Activated gamma-delta T cell treated with anti-CD3 and anti-CD28 coated beads, Interleukin-2, amount 50 U/mL, for 16 hours (primary cell): ENCODE data around the gene NOSIP.

ENCODE experiments used
- DNase-seq: peaks from one replicate; pipeline ENCODE4 v3.0.0-alpha.2; 2020; ENCODE audit warnings: low read depth

The NOSIP gene

DNA sequence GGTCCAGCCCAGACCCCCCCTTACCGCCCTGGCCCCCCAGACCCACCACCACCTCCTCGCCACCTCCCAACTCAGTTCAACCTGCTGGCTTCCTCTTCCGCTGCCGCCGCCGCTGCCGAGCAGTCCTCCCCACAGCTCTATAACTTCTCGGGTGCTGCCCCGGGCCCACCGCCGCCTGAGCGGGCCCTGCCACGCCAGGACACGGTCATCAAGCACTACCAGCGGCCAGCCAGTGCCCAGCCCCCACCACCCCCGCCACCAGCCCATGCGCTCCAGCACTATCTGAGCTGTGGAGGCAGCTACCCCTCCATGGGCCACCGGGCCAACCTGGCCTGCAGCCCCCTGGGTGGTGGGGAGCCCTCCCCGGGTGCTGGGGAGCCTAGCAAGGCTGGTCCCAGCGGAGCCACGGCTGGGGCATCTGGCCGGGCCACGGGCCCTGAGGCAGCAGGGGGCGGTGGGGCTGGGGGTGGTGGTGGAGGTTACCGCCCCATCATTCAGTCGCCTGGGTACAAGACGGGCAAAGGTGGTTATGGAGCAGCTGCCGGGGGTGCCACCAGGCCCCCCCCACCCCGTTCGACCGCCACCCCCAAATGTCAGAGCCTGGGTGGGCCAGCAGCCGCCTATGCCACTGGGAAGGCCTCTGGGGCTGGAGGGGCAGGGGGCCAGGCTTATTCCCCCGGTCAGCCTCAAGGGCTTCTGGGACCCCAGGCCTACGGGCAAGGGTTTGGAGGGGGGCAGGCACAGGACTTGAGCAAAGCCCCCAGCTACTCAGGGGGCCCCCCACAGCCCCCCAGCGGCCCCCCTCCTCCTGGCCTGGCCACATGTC lies 14.8 kb upstream of the NOSIP start:
- DNase-seq: no peak

GRCh38 chr19:49594157-49594992 lies 14.0 kb upstream of the NOSIP start:
- DNase-seq: no peak

DNA sequence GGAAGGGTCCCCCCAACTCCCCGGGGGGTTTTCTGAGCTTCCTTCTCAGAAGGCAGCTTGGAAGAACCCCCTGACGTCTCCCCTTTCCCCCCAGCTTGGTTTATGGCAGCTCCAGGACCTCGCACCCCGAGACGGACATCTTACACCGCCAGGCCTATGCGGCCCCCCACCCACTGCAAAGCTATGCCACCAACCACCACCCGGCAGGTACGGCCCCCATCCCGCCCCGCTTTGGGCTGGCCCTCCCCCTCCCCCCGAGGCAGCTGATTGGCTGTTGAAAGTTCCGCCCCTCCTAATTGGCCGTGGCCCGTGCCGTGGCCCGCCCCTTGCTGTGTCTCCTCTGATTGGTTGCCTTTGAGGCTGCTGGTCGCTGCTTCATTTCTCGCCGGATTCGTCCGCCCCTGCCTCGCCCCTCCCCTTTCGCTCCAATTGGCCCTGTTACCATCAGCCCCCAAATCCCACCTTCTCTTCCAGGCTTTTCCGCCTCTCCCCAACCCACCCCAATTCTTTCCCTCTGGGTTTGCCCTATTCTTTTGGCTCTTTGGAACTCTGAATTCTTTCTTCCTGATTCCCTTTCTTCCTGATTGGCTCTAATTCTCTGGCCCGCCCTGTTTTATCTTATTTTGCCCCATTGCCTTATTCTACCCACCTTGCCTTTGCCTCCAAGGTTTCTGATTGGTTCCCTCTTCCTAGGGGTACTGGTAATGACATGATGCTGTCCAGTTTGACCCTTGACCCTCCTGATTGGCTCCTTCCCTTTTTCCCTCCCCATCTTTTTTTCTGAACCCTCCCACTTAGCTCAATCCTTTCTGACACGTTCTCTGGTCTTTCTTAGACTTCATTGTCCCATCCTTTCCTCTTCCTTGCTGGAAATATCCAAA lies 13.1 kb upstream of the NOSIP start:
- peak; percentile 89 for DNase-seq

DNA sequence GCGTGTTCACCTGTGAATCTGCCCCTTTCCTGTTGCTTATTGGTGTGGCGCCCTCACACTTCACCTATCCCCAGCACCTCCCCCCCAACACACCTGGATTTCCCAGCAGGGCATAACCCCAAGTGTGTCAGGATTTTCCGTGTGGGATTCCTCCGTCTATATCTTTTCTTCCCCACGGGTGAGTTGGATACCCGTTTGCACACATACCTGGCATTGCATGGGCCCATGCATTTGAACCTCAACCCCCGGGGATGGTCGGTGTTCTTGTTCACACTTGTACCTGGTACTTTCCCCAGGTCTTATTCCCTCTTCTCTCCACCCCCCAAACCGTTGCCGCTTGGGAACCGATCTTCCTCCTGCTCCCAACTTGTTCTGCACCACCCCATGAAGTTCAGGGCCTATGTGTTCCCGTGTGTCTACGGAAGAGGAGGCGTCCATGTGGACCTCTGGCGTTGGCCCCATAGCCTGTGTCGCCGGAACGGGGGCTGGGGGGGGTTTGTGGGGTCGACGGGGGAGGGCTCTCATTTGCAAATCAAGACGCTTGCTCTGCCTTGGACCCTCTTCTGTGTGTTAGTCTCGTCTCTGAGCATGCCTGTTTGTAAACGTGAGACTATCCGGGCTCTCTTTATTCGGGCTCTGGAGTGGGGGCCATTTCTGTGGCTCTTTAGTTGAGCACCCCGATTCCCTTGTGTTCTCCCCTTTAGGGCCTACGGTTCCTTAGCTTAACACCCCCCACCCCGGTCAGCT lies 12.3 kb upstream of the NOSIP start:
- DNase-seq: no peak

DNA sequence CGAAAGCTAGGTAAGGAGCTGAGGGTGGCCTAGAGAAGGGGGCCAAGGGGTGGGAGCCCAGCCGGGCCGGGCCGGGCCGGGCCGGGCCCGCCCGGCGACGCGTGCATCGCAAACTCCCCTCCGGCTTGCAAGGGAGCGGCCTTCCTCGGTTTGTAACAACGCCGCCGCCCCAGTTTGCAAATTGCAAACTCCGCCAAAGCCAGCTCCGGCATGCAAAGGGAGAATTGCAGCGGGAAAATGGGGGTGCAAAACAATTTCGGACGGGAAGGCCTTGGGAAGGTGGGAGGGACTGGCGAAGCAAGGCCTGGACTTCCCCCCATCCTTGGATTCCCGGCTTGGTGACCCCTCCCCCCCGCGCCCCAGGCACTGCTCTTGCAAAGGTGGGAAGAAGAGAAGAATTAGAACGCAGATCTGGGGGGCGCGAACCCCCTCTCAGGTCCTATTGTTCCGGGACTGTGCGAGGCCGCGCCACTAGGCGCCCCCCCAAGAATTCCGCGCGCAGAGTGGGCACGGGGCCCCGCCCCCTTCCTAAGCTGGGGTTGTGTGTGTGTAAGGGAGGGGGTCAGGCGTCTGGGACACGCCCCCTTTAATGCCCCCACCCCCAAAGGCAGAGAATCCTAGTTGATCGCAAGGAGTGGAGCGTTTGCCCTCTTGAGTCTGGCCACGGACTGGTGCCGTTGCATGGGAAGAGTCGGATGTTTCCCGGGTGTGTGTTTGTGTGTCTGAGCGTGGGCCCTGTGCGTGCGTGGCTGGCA lies 11.6 kb upstream of the NOSIP start:
- DNase-seq: no peak

DNA sequence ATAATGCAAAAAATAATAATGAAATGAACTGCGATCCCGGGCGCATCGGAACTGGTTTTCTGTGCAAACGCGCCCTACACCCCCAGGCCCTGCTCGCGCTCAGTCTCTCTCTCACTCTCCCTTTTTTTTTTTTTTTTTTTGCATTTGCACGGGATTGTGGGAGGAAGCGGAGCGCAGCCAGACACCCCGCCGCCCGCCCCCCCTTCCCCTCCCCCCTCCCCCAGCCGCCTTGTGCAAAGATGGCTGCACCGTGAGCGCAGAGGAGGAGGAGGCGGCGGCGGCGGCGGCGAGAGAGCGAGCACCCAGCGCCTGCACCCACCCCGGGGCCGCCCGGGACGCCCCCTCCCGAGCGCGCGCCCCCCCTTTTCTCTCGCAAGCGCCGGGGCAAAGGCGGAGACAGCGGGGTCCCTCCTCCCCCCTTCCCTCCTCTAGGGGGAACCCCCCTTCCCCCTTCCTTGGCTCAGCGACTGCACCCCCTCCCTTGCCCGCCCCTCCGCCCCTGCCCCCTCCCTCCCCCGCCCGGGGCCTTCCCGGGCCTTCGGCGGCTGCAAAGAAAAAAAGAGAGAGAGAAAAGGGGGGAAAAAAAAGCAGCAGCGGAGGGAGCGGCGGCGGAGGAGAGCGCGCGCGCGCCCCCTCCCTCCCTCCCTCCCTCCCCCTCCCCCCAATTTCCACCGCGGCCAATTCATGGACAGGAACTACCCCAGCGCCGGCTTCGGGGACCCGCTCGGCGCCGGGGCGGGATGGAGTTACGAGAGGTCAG lies 10.8 kb upstream of the NOSIP start, which contains the start of gene PRR12:
Gene PRR12 (plus strand): TSS at position 212 of the 760 bp plus-strand sequence. CDS start 473 bp downstream, at position 685.
- peak; percentile 49 for DNase-seq

DNA sequence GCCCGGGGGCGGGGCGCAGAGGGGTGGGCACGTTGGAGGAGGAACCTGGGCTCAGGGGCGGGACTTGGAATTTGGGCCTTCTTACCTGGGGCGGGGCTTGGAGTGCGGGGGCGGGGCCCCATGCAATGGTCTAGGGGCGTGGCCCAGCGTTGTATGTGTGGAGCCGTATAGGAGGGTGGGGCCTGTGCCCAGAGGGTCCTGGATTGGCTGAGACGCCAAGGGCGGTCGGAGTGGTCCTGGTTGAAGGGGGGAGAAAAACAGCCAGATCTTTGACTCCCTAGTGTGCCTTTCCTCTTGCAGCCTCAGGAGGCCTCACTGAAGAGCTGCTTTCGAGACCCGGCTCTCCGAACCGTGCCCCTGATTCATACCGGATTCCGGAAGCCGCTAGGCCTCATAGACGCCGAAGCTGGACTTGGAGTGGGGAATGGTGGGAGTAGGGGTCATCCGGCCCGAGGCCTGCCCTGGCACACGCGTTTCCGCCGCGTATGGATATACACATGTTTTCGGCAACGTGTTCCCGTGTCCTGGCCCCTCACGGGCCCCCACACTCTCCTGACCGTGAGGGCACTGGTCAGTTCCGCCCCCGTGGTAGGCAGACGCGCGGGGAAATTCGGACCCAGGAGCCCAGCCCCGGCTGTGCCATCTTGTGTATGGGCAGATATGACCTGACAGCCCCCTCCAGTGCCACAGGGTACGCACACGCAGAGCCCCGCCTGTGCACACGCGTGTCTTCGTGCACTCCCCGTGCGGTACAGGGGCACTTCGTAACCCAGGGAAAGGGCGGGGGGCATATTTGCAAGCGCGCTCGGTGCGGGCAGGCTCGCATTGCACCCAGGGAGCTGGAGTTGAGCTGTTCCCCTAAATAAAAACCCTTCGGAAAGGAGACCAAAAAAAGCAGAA lies 10.0 kb upstream of the NOSIP start:
- peak; percentile 83 for DNase-seq

GRCh38 chr19:49589502-49589905 lies 9.1 kb upstream of the NOSIP start:
- DNase-seq: no peak

DNA sequence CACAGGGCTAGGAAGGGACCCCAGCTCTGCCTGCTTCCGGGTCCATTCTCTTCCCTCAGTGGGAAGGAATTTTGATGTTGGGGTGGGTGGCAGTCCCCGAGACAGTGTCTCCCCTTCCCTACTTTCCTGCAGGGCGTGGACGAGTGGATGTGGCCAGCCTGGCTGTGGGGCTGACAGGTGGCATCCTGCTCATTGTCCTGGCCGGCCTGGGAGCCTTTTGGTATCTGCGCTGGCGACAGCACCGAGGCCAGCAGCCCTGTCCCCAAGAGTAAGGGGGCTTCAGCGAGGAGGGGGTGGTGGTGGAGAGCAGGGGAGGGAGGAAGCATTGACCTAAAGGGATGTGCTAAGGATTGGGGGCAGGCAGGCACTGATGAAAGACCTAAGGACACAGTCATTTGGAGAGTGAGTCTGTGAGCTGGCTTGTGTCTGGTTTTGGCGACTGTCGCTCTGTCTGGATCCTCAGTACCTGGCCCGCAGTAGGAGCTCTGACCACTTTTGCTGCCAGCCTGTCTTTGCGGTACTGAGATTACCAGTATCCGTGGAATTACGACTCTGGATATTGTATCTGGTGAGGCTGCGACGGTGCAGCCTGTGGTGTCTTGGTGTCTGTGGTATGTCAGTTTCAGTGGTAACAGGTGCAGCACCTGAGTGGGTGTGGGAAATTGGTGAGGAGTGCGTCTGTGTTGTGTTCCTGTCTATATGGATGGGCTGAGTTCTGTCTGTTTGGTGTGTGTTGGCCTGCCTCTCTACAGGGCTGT lies 8.2 kb upstream of the NOSIP start:
- no peak for DNase-seq

GRCh38 chr19:49587227-49587626 lies 6.9 kb upstream of the NOSIP start:
- no peak for DNase-seq

DNA sequence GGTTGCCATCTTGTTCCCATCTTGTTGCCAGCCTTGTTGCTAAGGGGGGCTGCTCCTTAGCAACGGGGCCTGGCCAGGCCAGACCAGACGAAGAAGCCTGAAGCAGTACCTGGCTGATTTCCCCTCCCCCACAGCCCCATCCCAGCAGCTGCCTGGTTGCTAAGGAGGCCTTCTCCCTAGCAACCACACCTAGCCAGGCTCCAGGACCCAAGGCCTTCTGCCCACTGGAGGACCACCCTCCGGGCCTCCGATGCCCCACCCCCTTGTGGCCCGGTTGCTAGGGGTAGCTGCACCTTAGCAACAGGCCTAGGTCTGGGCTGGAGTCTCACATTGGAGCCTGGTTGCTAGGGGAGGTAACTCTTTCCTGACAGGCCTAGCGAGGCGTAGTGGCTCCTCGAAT lies 4.7 kb upstream of the NOSIP start:
- DNase-seq: no peak

DNA sequence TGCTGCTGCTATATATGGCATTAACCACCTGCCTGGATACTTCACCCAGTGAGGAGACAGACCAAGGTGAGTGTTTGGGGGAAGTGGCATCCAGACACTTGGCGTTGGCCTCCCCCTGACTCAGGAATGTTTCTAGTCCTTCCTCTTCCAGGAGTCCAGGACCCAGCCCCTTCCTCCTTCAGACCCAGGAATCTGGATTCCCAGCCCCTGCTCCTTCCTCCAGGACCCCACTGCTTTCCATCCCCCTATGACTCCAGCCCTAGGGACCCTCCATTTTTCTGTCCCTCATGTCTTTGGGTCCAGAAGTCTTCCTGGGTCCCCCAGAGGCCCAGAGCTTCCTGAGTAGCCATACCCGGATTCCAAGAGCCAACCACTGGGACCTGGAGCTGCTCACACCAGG lies 2.9 kb upstream of the NOSIP start:
- no peak for DNase-seq

GRCh38 chr19:49581007-49581508 lies 702 bp upstream of the NOSIP start, which contains the start of gene PRRG2:
Gene PRRG2, plus strand, starts transcription at chr19:49581316. Its CDS starts 1,904 bp downstream, at chr19:49583220.
- no peak for DNase-seq

GRCh38 chr19:49579947-49580263 lies 451 bp downstream of the NOSIP start:
- no peak for DNase-seq

DNA sequence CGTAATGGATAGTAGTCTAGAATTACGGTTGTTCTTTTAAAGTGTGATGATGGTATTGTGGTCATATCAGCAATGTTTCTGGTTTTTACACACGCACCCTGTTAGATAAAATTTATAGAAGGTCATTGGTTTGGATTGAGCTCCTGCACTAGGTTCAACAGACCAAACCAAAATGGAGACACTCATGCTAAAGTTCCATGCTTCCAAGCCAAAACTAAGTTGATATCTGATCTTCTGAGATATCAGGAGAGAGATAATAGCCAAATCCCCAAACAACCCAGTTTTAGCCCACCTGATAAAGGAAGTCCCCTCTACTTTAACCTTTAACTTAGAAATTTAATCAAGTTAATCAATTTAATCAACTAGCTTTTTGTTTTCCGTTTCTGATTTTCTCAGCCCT lies 1.2 kb downstream of the NOSIP start:
- no peak for DNase-seq

DNA sequence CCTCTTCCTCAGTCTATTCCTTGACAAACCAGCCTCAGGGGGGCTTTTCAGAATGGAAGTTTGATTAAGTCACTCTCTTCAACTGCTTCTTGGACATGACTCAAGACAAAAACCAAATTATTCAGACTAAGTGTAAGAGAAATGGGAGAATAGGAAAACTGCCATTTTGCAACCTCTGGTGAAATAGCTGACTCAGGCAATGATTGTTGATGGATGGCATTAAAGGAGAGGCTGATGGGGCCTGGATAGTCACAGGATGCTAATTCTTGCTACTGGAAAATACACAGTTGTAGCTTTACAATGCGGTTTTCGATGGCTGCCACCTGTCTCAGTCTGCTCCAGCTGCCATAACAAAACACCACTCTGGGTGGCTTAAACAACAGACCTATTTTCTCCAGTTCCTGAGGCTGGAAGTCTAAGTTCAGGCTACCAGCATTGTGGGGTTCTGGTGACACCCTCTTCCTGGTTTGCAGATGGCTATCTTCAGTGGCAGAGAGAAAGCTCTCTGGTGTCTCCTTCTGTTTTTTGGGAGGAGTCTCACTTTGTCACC lies 6.1 kb downstream of the NOSIP start:
- DNase-seq: no peak

GRCh38 chr19:49573425-49573824 lies 6.9 kb downstream of the NOSIP start:
- no peak for DNase-seq

DNA sequence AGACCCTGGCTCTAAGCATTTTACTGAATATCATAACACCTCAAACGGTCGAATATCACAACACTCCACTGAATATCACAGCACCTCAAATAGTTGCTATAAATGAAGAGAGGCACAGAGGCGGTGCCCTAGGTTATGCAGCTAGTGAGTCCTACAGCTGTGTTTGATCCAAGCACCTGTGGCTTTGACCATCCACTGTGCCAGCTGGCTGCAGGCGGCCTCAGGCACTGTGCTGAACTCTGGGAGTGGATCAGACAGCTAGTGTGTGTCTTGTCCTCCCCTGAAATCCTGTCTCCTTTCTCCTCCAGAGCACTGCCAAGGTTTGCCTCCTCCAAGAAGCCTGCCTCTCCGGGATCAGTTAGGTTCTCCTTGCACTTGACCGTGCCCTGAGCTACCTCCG lies 7.3 kb downstream of the NOSIP start:
- no peak for DNase-seq
